ENCODE data around the gene OVOL1.

OVOL1 gene

GRCh38 chr11:65791719-65792213 is 4.9 kb downstream of the OVOL1 start:
- DNase-seq (ENCODE audit: low read depth): no peak

- DNase-seq (ENCODE audit: low read depth): no peak
These were observed 5.6 kb downstream of the OVOL1 start for GRCh38 chr11:65792456-65792855.

GRCh38 chr11:65793144-65793581 is 6.3 kb downstream of the OVOL1 start:
- DNase-seq (ENCODE audit: low read depth): no peak

- no peak for DNase-seq (ENCODE audit: low read depth)
These were observed 7.0 kb downstream of the OVOL1 start for GRCh38 chr11:65793625-65794400.

- no peak for DNase-seq (ENCODE audit: low read depth)
These were observed 8.0 kb downstream of the OVOL1 start for GRCh38 chr11:65794570-65795510.

- no peak for DNase-seq (ENCODE audit: low read depth)
These were observed 10.1 kb downstream of the OVOL1 start for GRCh38 chr11:65796726-65797601.

GRCh38 chr11:65797711-65798110 is 10.8 kb downstream of the OVOL1 start:
- DNase-seq (ENCODE audit: low read depth): no peak

GRCh38 chr11:65798882-65799281 is 12.0 kb downstream of the OVOL1 start:
- no peak for DNase-seq (ENCODE audit: low read depth)

- no peak for DNase-seq (ENCODE audit: low read depth)
These were observed 14.5 kb downstream of the OVOL1 start for GRCh38 chr11:65801153-65801987.

- DNase-seq (ENCODE audit: low read depth): no peak
These were observed 16.0 kb downstream of the OVOL1 start for GRCh38 chr11:65802841-65803240.

GRCh38 chr11:65803797-65804492 is 17.1 kb downstream of the OVOL1 start:
- no peak for DNase-seq (ENCODE audit: low read depth)

- DNase-seq (ENCODE audit: low read depth): no peak
These were observed 20.1 kb downstream of the OVOL1 start for GRCh38 chr11:65806979-65807378.

GRCh38 chr11:65808744-65809341 is 22.0 kb downstream of the OVOL1 start:
- no peak for DNase-seq (ENCODE audit: low read depth)

- DNase-seq (ENCODE audit: low read depth): no peak
These were observed 22.6 kb downstream of the OVOL1 start for GRCh38 chr11:65809496-65809895.

- DNase-seq (ENCODE audit: low read depth): no peak
These were observed 23.4 kb downstream of the OVOL1 start for GRCh38 chr11:65810046-65810868.

GRCh38 chr11:65811764-65812475 is 25.1 kb downstream of the OVOL1 start:
- no peak for DNase-seq (ENCODE audit: low read depth)

- DNase-seq (ENCODE audit: low read depth): no peak
These were observed 27.5 kb downstream of the OVOL1 start for GRCh38 chr11:65814131-65814985.

All from stimulated activated CD8-positive, alpha-beta memory T cell treated with anti-CD3 and anti-CD28 coated beads, Interleukin-12 subunit alpha, Interleukin-12 subunit beta, amount 100 ng/mL, for 1 hour (primary cell).